CD4-positive, alpha-beta T cell (primary cell): Measurements from ENCODE around the gene OPCML. TPM values are rescaled to one million over a fixed set of nuclear protein-coding genes. Genes with fewer than 3 reads are reported as not detected.

Experiments used
- ATAC-seq: fragments of 200-7000 bp; cut with Tn5 transposase; one replicate; pipeline ENCODE4 v1.10.0; 2022; ENCODE audit warnings: mild to moderate bottlenecking; ENCODE audit not compliant: poor library complexity
- CTCF ChIA-PET: fragments of 350-600 bp; sonication (Branson Sonifier 250); formaldehyde crosslinking; loops from one replicate; lab custom pipeline; 2021; ENCODE audit warnings: antibody characterized with exemption, inconsistent platforms; lab: Charles Lee
- POLR2A ChIA-PET: fragments of 350-600 bp; sonication (Branson Sonifier 250); formaldehyde crosslinking; loops from one replicate; lab custom pipeline; 2021; ENCODE audit warnings: antibody characterized with exemption, inconsistent platforms; lab: Charles Lee
- DNase-seq, 14 experiments: peaks; one replicate each; pipeline ENCODE4 v3.0.0-alpha.2; 2013 to 2020; ENCODE audit warnings: mixed read lengths in 2 of 14
- H3K27ac ChIP-seq, 2 donors: one replicate each; pipeline versions ENCODE4 v1.5.1 to v1.7.0; 2013; ENCODE audit warnings: low read length in 2 of 2, low read depth in 1 of 2, mild to moderate bottlenecking in 1 of 2
- H3K27me3 ChIP-seq, 2 experiments: 1 replicate in 1 of 2; 2 replicates in 1 of 2; pipeline versions ENCODE4 v1.6.1 to v1.7.0; 2013; ENCODE audit warnings: low read length in 2 of 2, control low read depth in 1 of 2, mild to moderate bottlenecking in 1 of 2, moderate library complexity in 1 of 2; ENCODE audit not compliant: insufficient read depth in 2 of 2, control insufficient read depth in 1 of 2
- H3K36me3 ChIP-seq: one replicate; pipeline ENCODE4 v1.6.1; 2013; ENCODE audit warnings: low read length, control low read depth; ENCODE audit not compliant: insufficient read depth
- H3K4me1 ChIP-seq: one replicate; pipeline ENCODE4 v1.6.1; 2013; ENCODE audit warnings: low read length, control low read depth; ENCODE audit not compliant: insufficient read depth
- H3K4me3 ChIP-seq: one replicate; pipeline ENCODE4 v1.5.1; 2013; ENCODE audit warnings: mild to moderate bottlenecking, low read length, moderate library complexity
- H3K9me3 ChIP-seq, 2 experiments: 1 replicate in 1 of 2; 2 replicates in 1 of 2; pipeline versions ENCODE4 v1.6.1 to v1.7.0; 2013; ENCODE audit warnings: low read length in 2 of 2, mild to moderate bottlenecking in 2 of 2, control low read depth in 1 of 2, moderate library complexity in 1 of 2; ENCODE audit not compliant: control insufficient read depth in 1 of 2, insufficient read depth in 1 of 2
- H3K27ac Mint-ChIP-seq: one replicate; pipeline ENCODE4 v1.8.0; 2020; ENCODE audit warnings: mixed read lengths
- H3K27me3 Mint-ChIP-seq: one replicate; pipeline ENCODE4 v1.8.0; 2021; ENCODE audit warnings: mixed read lengths
- H3K36me3 Mint-ChIP-seq: one replicate; pipeline ENCODE4 v1.8.0; 2021; ENCODE audit warnings: low read depth, mixed read lengths
- H3K4me1 Mint-ChIP-seq: one replicate; pipeline ENCODE4 v1.8.0; 2021; ENCODE audit warnings: low read depth, mixed read lengths
- H3K4me3 Mint-ChIP-seq: one replicate; pipeline ENCODE4 v1.8.0; 2020; ENCODE audit warnings: mild to moderate bottlenecking, mixed read lengths
- H3K9me3 Mint-ChIP-seq: one replicate; pipeline ENCODE4 v1.8.0; 2020; ENCODE audit warnings: mixed read lengths
- CTCF ChIP-seq: fragments of 200-600 bp; IDR thresholded peaks from one replicate; pipeline ENCODE4 v1.8.0; 2022; ENCODE audit warnings: antibody characterized with exemption, mild to moderate bottlenecking
- intact Hi-C, 2 experiments: fragments of 100-400 bp; cut with DNase I in 1 of 2; cut with micrococcal nuclease in 1 of 2; formaldehyde crosslinking; loops; one replicate each; pipeline versions ENCODE4 v1.15.1 to v1.9.0; 2023 to 2025; cut with DNase I, micrococcal nuclease
- total RNA-seq, 174 experiments: library from RNA in 2 of 174; stranded (reverse) in 2 of 174; gene quantifications; one replicate each; pipeline ENCODE4 v1.2.3 and lab custom pipeline; 2021 to 2026

Gene OPCML
- total RNA-seq, 2 experiments from 2014 or later = not detected

GRCh38 chr11:133047036-133047770 is 485.1 kb downstream of the OPCML start:
- ChIA-PET POLR2A (no interaction called here), CTCF (no interaction called here)
- Mint-ChIP-seq H3K4me1 (no peaks in the 10 kb centered on the region), H3K9me3 (no peaks in the 10 kb centered on the region), H3K27ac (no peak overlapping the region), H3K27me3 (no peaks in the 10 kb centered on the region), H3K4me3 (no peak overlapping the region), H3K36me3 (no peaks in the 10 kb centered on the region)
- Histone ChIP-seq H3K9me3 (peaks cover 0 to under 1% of the 10 kb centered on the region in 2 experiments), H3K4me1 (no peaks in the 10 kb centered on the region), H3K27ac (no peak overlapping the region), H3K27me3 (peaks cover 0 to 2% of the 10 kb centered on the region in 2 experiments), H3K36me3 (no peaks in the 10 kb centered on the region), H3K4me3 (no peak overlapping the region)
- DNase-seq = no peak
- no peak for ATAC-seq
- TF ChIP-seq CTCF = no peak
- intact Hi-C loops = no loop called here

- Histone ChIP-seq H3K4me1 (no peaks in the 10 kb centered on the region), H3K27me3 (peaks cover 0 to 2% of the 10 kb centered on the region in 2 experiments), H3K9me3 (peaks cover 0 to 5% of the 10 kb centered on the region in 2 experiments), H3K36me3 (no peaks in the 10 kb centered on the region), H3K27ac (no peak overlapping the region), H3K4me3 (no peak overlapping the region)
- ChIA-PET POLR2A (no interaction called here), CTCF (no interaction called here)
- no peak for DNase-seq
- no peaks in the 10 kb centered on the region for H3K36me3 Mint-ChIP-seq
- no peaks in the 10 kb centered on the region for H3K9me3 Mint-ChIP-seq
- intact Hi-C loops = no loop called here
- no peak for TF ChIP-seq CTCF
- H3K4me3 Mint-ChIP-seq = no peak overlapping the region
- H3K4me1 Mint-ChIP-seq = no peaks in the 10 kb centered on the region
- peaks cover 2% of the 10 kb centered on the region for H3K27me3 Mint-ChIP-seq
- ATAC-seq = no peak
- no peak overlapping the region for H3K27ac Mint-ChIP-seq
Observed at GRCh38 chr11:133046252-133046651, 486.0 kb downstream of the OPCML start.

GRCh38 chr11:133041928-133042882 is 490.1 kb downstream of the OPCML start:
- peaks cover 10% of the 10 kb centered on the region for H3K27me3 Mint-ChIP-seq
- no peaks in the 10 kb centered on the region for H3K36me3 Mint-ChIP-seq
- H3K9me3 ChIP-seq = peaks cover 0 to 7% of the 10 kb centered on the region in 2 experiments
- intact Hi-C loops = no loop called here
- POLR2A ChIA-PET = no interaction called here
- H3K4me3 Mint-ChIP-seq = no peak overlapping the region
- H3K36me3 ChIP-seq = no peaks in the 10 kb centered on the region
- TF ChIP-seq CTCF = no peak
- no peak overlapping the region for H3K27ac ChIP-seq
- CTCF ChIA-PET = no interaction called here
- no peaks in the 10 kb centered on the region for H3K4me1 ChIP-seq
- H3K9me3 Mint-ChIP-seq = no peaks in the 10 kb centered on the region
- no peaks in the 10 kb centered on the region for H3K4me1 Mint-ChIP-seq
- ATAC-seq (no peak), DNase-seq (no peak)
- no peak overlapping the region for H3K4me3 ChIP-seq
- H3K27ac Mint-ChIP-seq = no peak overlapping the region
- no peaks in the 10 kb centered on the region for H3K27me3 ChIP-seq
